Measurements from ENCODE around the gene SURF2. TPM values are rescaled to one million over a fixed set of nuclear protein-coding genes. Genes with fewer than 3 reads are reported as not detected.
A peak's percentile ranks its signal among the peaks of the same experiment; 100 is the strongest.

The SURF2 gene
- total and polyA plus RNA-seq, 2 experiments from 2014 or later: 39.9 to 104 TPM

GRCh38 chr9:133347985-133348717 lies 8.2 kb upstream of the SURF2 start, which contains the start of the genes MED22 and RPL7A:
Gene MED22 (minus strand): TSS chr9:133348131. CDS start chr9:133346662, 1,469 bp downstream.
Gene RPL7A (plus strand): TSS chr9:133348218. CDS start chr9:133348244, 26 bp downstream.
- TF ChIP-seq ZNF462 (CRISPR knock-in tag; IDR thresholded peaks at IDR 0.05) (no peak), REST (IDR thresholded peaks at IDR 0.05; ENCODE audit: unreplicated experiment) (peak; percentile 43), ETS1 (IDR thresholded peaks at IDR 0.05) (peak; percentile 72; the same call in 1 of the 2 replicates), POLR2AphosphoS5 (IDR thresholded peaks at IDR 0.05; ENCODE audit: low read depth) (peak; percentile 99), CTCF (conservative IDR thresholded peaks at IDR 0.05; ENCODE audit: low read depth in 2 of 2) (no peak), EZH2 (IDR thresholded peaks at IDR 0.05; ENCODE audit: low read depth, unreplicated experiment) (no peak)
- Histone ChIP-seq H3K27me3 (ENCODE audit: insufficient read depth) (no peaks in the 10 kb centered on the region), H2AFZ (no peak within 1 kb of the TSS), H3K27ac (ENCODE audit: low read depth) (peak within 1 kb of the TSS; percentile 96), H4K20me1 (replicated peaks; ENCODE audit: insufficient read depth) (peaks cover 56% of the 10 kb centered on the region), H3K36me3 (ENCODE audit: insufficient read depth) (peaks cover 46% of the 10 kb centered on the region), H3K4me3 (peak within 1 kb of the TSS; percentile 98), H3K4me2 (peak within 1 kb of the TSS; percentile 99), H3K4me1 (ENCODE audit: insufficient read depth) (peaks cover 20% of the 10 kb centered on the region), H3K9me2 (ENCODE audit: insufficient read depth) (no peaks in the 10 kb centered on the region), H3F3A (replicated peaks; ENCODE audit: low read depth) (peaks cover 59% of the 10 kb centered on the region), H3K79me2 (replicated peaks; ENCODE audit: insufficient read depth) (peaks cover 43% of the 10 kb centered on the region)
- Mint-ChIP-seq H3K4me1 (peaks cover 23% of the 10 kb centered on the region), H3K27me3 (ENCODE audit: insufficient read depth, low read depth, poor library complexity) (peaks cover 25% of the 10 kb centered on the region), H3K36me3 (ENCODE audit: low read depth) (peaks cover 89% of the 10 kb centered on the region), H3K27ac (peak within 1 kb of the TSS; percentile 100), H3K9me3 (no peaks in the 10 kb centered on the region; the same call in 1 of the 3 replicates), H3K4me3 (peak within 1 kb of the TSS; percentile 94)
- ATAC-seq: peak; percentile 62
- DNase-seq (ENCODE audit: low spot score): peak; percentile 99
